Middle frontal gyrus (tissue), 1 donor: ENCODE data around the gene CDYL2.

Experiments
- DNase-seq: peaks from one replicate; pipeline ENCODE4 v3.0.0-alpha.2; 2015; ENCODE audit warnings: low spot score; ENCODE audit errors: extremely low spot score

The CDYL2 gene

DNA sequence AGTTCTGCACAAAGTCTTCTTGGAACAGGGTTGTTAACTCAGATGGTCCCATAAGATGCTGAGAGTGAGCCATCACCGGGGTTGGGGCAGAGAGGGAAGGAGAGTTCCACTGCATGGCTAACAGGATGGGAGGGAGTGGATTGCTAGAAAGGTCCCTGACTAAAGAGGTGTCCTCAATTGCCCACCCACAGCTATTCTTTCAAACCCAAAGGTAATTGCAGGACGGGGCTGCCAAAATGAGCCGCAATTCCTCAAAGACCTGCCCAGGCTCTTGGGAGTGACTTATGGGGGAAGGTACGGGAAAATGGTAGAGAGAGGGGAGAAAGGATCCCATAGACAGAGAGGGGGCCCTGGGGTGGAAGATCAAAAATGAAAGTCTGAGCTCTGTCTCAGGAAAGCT lies 203.2 kb downstream of the CDYL2 start:
- DNase-seq = no peak

- DNase-seq = no peak
Observed at GRCh38 chr16:80599466-80599865, 204.9 kb downstream of the CDYL2 start.

DNA sequence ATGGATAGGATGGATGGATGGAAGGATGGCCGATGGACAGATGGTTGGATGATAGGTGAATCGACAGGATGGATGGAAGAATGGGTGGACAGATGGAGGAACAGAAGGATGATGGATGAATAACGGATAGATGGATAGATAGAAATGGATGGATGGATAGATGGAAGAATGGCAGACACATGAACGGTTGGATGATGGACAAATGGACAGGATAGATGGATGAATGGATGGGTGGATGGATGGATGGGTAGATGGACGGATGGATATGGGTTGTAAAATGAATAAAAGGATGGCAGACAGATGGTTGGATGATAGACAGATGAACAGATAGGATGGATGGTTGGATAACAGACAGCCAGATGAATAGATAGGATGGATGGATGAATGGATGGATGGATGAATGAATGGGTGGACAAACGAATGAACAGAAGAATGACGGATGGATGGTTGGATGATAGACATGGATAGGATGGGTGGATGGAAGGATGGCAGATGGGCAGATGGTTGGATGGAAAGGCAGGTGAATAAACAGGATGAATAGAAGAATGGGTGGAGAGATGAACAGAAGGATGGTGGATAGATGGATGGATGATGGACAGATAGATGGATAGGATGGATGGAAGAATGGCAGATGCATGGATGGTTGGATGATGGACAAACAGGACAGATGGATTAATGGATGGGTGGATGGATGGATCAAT lies 207.7 kb downstream of the CDYL2 start:
- no peak for DNase-seq

- no peak for DNase-seq
Observed at GRCh38 chr16:80594756-80595155, 209.6 kb downstream of the CDYL2 start.

DNA sequence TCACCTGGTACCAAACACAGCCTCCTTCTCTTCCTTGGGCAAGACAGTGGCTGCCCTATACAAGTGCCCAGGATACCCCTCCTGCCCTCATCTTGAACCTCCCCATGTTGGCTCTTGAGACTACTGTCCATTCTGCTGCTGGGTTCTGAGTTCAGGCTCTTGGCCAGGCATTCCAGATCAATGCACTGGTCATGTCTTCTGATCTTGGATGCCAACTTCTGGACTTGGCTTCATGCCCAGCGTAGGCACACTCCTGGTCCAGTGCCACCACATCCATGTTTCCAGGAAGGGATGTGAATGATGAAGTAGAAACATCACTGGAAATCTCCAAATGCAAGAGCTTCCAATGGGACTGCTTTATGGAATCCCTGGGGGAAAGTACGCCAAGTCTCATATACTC lies 212.1 kb downstream of the CDYL2 start:
- no peak for DNase-seq

DNA sequence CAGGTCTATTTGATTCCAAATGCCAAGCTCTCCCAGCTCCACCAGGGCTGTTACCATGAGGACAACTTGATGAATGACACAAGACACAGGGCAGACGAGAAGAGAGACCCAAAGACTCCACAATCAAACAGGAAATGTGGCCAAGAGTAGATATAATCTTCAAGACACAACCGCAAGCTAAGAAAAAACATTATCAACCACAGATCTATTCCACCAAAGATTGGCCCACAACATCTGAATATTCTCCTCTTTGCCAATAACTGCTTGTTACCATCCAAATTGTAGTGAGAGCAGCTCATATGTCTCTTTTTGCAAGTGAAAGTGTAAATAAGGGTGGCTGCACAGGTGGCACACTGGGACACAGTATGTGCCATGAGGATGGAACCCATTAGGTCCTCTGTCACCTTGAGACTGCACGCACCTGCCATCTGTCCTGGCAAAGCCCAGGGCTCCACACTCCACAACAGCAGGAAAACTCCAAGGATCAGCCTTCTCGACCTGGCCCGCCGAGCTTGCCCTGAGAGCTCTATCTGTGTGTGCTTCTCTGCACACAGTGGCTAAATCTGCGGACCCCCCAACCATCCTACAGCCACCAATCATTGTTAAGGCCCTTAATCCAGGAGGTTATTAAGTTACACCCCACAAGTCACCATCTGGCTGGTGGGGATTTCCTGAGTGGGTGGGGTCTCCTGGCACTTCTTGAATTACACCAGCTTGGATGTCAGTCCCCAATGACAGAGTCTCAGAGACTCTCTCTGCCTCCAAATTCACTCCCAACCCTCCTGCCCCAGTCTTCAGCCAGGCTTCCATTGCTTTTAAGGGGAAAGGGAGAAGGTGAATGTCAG lies 213.1 kb downstream of the CDYL2 start:
- DNase-seq = no peak

GRCh38 chr16:80587071-80587470 lies 217.3 kb downstream of the CDYL2 start:
- DNase-seq = no peak

GRCh38 chr16:80586476-80586875 lies 217.9 kb downstream of the CDYL2 start:
- DNase-seq = no peak

DNA sequence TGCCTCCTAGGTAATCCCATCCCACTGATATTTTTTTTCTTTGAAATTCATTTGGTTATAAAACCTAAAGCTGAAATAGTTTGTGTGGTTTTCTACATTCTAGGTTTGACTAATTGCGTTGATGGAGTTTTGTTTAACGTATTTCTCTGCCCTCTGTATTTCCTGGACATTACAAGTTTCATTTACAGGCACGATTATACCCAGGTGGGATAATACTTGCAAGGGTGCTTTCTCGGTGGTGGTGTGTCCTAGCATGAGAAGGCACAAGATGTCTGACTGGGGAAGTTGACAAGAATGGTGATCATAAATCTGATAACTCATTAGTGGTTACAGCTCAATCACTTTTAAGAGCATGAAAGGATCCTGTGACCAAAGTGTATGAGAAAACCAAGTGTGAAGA lies 218.6 kb downstream of the CDYL2 start:
- no peak for DNase-seq

DNA sequence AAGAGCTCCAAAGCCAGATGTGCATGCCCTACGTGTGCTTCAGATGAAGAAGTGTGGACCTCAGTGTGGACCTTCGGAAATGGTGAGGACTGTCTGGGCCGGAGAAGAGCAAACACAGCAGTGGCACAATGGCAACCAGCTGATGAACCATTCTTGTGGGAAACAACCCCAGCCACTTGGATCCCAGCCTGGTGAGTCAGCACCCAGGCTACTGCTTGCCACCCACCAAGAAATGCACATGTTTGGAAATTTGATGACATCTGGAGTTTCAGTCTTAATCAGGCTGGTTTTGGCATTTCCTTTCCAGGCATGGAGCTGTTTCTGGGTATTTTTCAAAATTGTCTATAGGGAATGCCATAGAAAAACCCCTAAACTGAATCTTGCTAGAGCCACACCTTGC lies 220.9 kb downstream of the CDYL2 start:
- DNase-seq = no peak

- DNase-seq = no peak
Observed at GRCh38 chr16:80580109-80580832, 224.1 kb downstream of the CDYL2 start.

GRCh38 chr16:80577485-80578280 lies 226.7 kb downstream of the CDYL2 start:
- DNase-seq = no peak

- no peak for DNase-seq
Observed at GRCh38 chr16:80576343-80576912, 228.0 kb downstream of the CDYL2 start.

DNA sequence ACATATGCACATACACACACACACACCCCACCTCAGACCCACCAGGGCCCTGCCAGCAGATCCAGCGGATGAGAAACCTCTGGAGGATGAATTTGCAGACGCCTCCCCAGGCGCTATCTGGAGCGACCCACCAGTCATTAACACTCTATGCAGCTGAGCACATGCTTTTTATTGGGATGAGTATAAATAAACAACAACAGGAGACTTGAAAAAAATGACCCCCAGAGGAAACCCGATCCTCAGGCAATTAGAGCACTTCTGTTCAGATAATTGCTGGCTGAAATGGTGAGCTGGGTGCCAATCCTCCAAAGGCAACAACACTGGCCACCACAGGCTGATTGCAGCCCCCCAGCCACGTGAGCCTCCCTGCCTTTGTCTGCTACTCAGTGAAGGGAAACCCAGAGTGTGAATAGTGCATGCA lies 230.7 kb downstream of the CDYL2 start:
- DNase-seq = no peak

GRCh38 chr16:80570106-80570478 lies 234.3 kb downstream of the CDYL2 start:
- no peak for DNase-seq

DNA sequence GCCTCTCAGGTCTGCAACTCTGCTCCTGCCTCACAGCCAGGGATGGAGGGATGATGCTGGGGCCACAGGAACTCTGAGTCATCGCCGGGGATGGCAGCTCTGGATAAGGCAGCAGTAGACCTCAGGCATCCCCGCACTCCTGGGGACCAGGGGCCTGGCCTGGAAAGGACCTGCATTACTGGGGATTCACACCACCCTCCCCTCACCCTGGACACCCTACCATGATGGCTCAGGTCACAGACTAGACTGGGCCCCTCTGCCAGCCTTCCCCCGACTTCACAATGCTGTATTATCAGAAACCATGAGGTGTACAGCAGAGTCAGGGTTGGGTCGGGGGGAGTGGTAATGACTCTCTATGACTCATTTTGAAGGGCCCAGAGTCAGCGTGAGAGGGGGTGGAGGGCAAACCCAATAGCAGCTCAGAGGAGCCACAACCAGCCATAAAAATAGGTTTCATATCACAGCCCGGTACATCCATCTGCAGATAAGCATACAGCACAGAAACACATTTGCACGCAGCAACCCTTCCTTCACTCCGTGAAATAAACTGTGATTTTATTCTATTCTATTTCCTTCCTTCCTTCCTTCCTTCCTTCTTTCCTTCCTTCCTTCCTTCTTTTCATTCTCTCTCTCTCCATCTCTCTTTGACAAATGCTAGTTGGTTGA lies 234.8 kb downstream of the CDYL2 start:
- DNase-seq = no peak

- DNase-seq = no peak
Observed at GRCh38 chr16:80564394-80564793, 240.0 kb downstream of the CDYL2 start.

DNA sequence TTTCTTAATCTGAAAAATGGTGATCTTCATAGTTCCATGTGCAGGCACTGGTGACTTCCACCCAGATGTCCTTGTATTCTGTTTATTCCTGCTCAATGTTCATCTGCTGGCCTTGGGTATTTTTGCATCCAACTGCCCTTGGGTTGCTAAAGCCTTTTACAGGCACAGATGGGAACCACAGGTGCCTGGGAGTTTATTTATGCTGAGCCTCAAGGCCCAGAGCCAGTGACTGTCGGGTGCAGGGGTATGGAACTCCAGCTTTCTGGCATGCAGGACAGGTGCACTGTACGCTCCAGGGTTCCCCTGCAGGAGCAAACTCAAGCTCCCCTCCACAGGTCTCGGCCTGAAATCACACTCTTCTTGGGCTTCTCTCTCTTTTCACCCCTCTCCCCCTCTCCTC lies 241.3 kb downstream of the CDYL2 start:
- DNase-seq = no peak

DNA sequence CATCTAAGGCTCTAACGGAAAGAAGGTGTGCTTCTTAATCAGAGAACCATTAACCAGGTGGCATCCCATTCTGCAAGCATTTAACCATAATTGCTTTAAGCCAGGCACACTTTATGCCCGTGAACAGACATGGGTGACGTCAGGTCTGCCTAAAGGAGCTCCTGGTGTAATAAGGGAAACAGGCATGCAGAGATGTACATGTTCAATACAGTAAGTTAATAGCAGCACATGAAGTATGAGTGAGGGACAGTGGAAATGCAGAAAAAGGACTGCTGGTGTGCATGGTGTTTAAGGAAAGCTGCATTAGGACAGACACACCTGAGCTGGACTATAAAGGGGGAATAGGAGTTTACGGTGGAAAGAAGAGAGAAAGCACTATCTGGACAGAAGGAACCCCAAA lies 245.0 kb downstream of the CDYL2 start:
- DNase-seq = no peak

- no peak for DNase-seq
Observed at GRCh38 chr16:80557037-80557436, 247.4 kb downstream of the CDYL2 start.

- DNase-seq = no peak
Observed at GRCh38 chr16:80556481-80556880, 247.9 kb downstream of the CDYL2 start.
